BJ (cell line): ENCODE data around the gene FAM50B. TPM values are rescaled to one million over a fixed set of nuclear protein-coding genes. Genes with fewer than 3 reads are reported as not detected.

Experiments used
- CTCF ChIA-PET: fragments of 350-600 bp; formaldehyde crosslinking; extraction: SDS; loops from one replicate; lab custom pipeline; 2021; ENCODE audit warnings: antibody characterized with exemption, inconsistent platforms; lab: Yijun Ruan, JAX
- POLR2A ChIA-PET: fragments of 300-600 bp; sonication (Branson Sonifier 250); formaldehyde crosslinking; extraction: SDS; loops from one replicate; lab custom pipeline; 2021; ENCODE audit warnings: antibody characterized with exemption; lab: Charles Lee
- DNase-seq: peaks from one replicate; pipeline ENCODE4 v3.0.0-alpha.2; 2011; ENCODE audit warnings: low read depth
- H3K27me3 ChIP-seq: 2 replicates; pipeline ENCODE4 v1.6.0; 2011; ENCODE audit warnings: low read length; ENCODE audit not compliant: control insufficient read depth, insufficient read depth
- H3K36me3 ChIP-seq: 2 replicates; pipeline ENCODE4 v1.5.1; 2011; ENCODE audit warnings: low read length; ENCODE audit not compliant: control insufficient read depth, insufficient read depth
- H3K4me3 ChIP-seq: 2 replicates; pipeline ENCODE4 v1.5.1; 2011; ENCODE audit warnings: low read depth, mild to moderate bottlenecking, control low read depth, low read length
- polyA plus RNA-seq: library from polyadenylated mRNA; depleted of rRNA; stranded (reverse); fragments of >200 nt; gene quantifications from 2 replicates; pipeline ENCODE4 v1.2.3, GENCODE V29; 2011
- TF ChIP-seq, protein P1 (sequence below): IDR thresholded peaks from 2 replicates; pipeline ENCODE4 v1.5.1; 2011; ENCODE audit warnings: low read depth, mild to moderate bottlenecking, control low read depth, inconsistent platforms, low read length, moderate library complexity; ENCODE audit not compliant: insufficient read depth

FAM50B gene
- polyA plus RNA-seq, 1 experiment: 9.9 TPM

DNA sequence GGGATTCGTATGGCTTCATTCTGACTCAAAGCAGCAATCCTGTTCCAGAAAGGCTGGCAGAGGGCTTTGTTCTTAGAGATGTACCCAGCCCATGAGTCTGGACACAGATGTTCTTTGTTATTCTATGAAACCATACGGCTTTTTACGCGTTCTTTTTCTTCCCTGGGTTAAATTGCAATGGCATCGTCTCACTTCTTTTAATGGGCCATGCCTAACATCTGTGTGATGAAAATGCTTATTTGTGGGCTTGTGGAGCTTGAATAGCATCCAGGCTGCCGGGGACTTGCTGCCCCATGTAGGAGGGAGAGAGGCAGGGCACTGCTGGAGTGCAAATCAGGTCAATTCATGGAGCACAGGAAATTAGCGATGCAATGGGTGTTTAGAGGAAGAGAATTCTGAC, 19.4 kb downstream of the FAM50B start:
- CTCF ChIA-PET: interaction anchor here (1.1 to 2.7 kb wide), 4 partner anchors 16 to 110 kb away, joined by 3 to 12 read pairs (median 3); partner anchors contain the start of gene FAM50B

DNA sequence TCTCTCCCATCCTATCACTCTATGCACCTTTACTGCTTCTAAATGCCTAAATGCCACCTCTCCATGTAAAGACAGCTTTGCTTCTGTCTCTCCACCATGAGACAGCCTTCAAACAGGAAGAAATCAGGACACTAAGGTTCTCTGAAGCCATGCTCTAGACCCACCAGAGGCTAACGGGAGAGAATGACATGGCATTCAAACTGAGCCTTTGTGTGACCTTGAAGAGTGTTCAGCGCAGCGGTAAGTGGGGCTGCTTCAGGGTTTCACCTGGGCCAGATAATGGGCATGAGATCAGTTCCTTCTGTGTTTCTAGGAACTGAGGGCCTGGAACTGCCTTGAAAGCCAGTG, 20.1 kb downstream of the FAM50B start:
- Histone ChIP-seq H3K27me3 (no peaks in the 10 kb centered on the region), H3K36me3 (no peaks in the 10 kb centered on the region), H3K4me3 (no peak overlapping the region)
- TF ChIP-seq, protein P1, sequence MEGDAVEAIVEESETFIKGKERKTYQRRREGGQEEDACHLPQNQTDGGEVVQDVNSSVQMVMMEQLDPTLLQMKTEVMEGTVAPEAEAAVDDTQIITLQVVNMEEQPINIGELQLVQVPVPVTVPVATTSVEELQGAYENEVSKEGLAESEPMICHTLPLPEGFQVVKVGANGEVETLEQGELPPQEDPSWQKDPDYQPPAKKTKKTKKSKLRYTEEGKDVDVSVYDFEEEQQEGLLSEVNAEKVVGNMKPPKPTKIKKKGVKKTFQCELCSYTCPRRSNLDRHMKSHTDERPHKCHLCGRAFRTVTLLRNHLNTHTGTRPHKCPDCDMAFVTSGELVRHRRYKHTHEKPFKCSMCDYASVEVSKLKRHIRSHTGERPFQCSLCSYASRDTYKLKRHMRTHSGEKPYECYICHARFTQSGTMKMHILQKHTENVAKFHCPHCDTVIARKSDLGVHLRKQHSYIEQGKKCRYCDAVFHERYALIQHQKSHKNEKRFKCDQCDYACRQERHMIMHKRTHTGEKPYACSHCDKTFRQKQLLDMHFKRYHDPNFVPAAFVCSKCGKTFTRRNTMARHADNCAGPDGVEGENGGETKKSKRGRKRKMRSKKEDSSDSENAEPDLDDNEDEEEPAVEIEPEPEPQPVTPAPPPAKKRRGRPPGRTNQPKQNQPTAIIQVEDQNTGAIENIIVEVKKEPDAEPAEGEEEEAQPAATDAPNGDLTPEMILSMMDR: no peak
- ChIA-PET CTCF (no interaction called here), POLR2A (no interaction called here)
- no peak for DNase-seq

More for the DNA sequence above, 19.4 kb downstream of the FAM50B start:
- H3K4me3 ChIP-seq: no peak overlapping the region
- TF ChIP-seq, protein P1: 0 out of 2 replicates have a peak, but pooled peaks have one; percentile 14
- no peak for DNase-seq
- POLR2A ChIA-PET: no interaction called here
- H3K27me3 ChIP-seq: no peaks in the 10 kb centered on the region
- no peaks in the 10 kb centered on the region for H3K36me3 ChIP-seq

DNA sequence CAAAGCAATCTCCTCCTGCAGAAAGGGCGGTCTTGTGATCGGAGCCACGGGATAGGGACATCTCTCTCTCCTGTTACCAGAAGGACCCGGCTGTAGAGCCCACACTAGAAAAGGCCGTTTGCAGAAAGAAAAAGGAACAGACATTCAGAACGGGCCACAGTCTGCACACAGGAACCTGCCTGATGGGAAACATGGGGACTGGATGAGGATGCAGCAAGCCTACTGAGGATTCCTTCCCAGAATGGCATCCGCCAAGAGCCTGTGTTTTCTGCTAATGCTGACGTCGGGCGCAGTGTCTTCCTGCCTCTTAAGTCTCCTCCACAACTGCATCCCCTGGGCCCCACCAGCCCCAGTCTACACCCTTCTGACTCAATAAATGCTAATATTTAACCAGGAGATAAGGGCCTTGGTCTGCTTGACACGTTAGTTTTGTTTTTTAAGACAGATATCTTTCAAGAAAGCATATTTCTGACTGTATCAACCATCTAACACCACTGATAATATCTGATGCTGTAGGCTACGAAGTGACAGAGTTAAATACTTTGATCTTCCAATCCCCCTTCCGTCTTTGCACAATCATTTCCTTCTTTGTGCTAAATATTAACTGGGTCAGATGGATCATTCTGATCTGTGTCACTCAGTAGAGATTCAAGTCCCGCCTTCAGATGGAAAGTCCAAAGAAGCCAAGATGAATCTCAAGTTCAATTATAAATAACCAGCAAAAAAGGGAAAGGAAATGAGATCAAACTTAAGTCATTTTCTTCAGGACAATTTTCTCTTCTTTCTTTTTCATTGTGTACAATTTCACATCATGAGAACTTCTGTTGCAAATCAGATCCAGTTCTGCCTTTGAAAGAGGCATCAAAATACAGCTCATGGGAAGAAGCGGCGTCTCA, 20.7 kb downstream of the FAM50B start:
- no peak overlapping the region for H3K4me3 ChIP-seq
- DNase-seq: no peak
- POLR2A ChIA-PET: no interaction called here
- TF ChIP-seq, protein P1: no peak
- H3K27me3 ChIP-seq: no peaks in the 10 kb centered on the region
- H3K36me3 ChIP-seq: no peaks in the 10 kb centered on the region
- CTCF ChIA-PET: no interaction called here

DNA sequence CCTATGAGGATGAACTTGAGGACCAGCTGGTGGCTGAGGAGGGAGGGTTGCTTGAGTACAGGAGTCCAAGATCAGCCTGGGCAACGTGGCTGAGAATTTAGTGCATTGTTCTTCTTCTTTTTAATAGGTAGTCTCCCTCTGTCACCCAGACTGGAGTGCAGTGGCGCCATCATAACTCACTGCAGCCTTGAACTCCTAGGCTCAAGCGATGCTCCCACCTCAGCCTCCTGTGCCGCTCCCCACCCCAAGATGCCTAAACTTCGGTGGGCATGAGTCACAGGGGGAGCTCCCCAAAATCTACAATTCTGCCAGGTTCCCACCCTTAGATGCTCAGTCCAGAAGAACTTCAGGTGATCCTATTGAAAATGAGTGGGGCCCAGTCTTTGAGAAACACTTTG, 21.4 kb downstream of the FAM50B start:
- TF ChIP-seq, protein P1: no peak
- ChIA-PET CTCF (interaction anchor here (1.1 to 1.3 kb wide), 2 partner anchors 21 to 122 kb away, joined by 3 read pairs; partner anchors contain the start of gene FAM50B), POLR2A (no interaction called here)
- Histone ChIP-seq H3K27me3 (no peaks in the 10 kb centered on the region), H3K36me3 (no peaks in the 10 kb centered on the region), H3K4me3 (no peak overlapping the region)
- DNase-seq: no peak

DNA sequence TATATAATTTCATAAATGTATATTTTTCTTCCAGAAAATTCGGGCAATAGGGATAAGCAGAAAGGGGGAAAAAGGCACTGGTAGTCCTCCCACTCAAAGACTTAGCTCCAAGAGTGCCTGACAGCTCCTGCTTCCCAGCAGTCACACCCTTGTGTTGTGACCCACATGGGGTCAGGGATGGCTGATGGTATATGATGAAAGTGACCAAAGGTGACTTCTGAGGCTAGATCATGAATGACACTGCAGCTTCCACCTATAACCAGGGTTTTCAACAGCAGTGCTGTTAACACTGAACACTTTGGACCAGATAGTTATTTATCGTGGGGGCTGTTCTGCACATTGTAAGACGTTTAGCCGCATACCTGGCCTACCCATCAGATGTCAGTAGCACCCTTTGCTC, 22.3 kb downstream of the FAM50B start:
- no peaks in the 10 kb centered on the region for H3K36me3 ChIP-seq
- ChIA-PET CTCF (interaction anchor here (0.6 to 1.3 kb wide), 3 partner anchors 22 to 123 kb away, joined by 3 to 4 read pairs (median 3); partner anchors contain the start of gene FAM50B), POLR2A (no interaction called here)
- no peak for DNase-seq
- no peak overlapping the region for H3K4me3 ChIP-seq
- H3K27me3 ChIP-seq: no peaks in the 10 kb centered on the region
- TF ChIP-seq, protein P1: no peak
